ENCODE measurements around the gene TTLL7. TPM values are rescaled to one million over a fixed set of nuclear protein-coding genes. Genes with fewer than 3 reads are reported as not detected.

TTLL7 gene
- total RNA-seq, 1 donor from 2014 or later = not detected

- ATAC-seq (ENCODE audit: low read depth) (no peak), DNase-seq (no peak)
- no peaks in the 10 kb centered on the region for H3K36me3 Mint-ChIP-seq (ENCODE audit: low read depth)
- CTCF ChIA-PET = interaction anchor here (0.7 kb wide), 1 partner anchor 48 kb away, joined by 3 read pairs; no protein-coding TSS in a partner anchor
- TF ChIP-seq, protein P1, sequence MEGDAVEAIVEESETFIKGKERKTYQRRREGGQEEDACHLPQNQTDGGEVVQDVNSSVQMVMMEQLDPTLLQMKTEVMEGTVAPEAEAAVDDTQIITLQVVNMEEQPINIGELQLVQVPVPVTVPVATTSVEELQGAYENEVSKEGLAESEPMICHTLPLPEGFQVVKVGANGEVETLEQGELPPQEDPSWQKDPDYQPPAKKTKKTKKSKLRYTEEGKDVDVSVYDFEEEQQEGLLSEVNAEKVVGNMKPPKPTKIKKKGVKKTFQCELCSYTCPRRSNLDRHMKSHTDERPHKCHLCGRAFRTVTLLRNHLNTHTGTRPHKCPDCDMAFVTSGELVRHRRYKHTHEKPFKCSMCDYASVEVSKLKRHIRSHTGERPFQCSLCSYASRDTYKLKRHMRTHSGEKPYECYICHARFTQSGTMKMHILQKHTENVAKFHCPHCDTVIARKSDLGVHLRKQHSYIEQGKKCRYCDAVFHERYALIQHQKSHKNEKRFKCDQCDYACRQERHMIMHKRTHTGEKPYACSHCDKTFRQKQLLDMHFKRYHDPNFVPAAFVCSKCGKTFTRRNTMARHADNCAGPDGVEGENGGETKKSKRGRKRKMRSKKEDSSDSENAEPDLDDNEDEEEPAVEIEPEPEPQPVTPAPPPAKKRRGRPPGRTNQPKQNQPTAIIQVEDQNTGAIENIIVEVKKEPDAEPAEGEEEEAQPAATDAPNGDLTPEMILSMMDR (IDR thresholded peaks at IDR 0.05) = no peak
- H3K27ac Mint-ChIP-seq = no peak overlapping the region
- H3K9me3 Mint-ChIP-seq = no peaks in the 10 kb centered on the region
- no peaks in the 10 kb centered on the region for H3K4me1 Mint-ChIP-seq
- H3K27me3 Mint-ChIP-seq = no peaks in the 10 kb centered on the region
- no peak overlapping the region for H3K4me3 Mint-ChIP-seq
- intact Hi-C loops (cut with micrococcal nuclease) = no loop called here
- POLR2A ChIA-PET = no interaction called here
Observed at GRCh38 chr1:83897516-83897915, 101.4 kb downstream of the TTLL7 start.

DNA sequence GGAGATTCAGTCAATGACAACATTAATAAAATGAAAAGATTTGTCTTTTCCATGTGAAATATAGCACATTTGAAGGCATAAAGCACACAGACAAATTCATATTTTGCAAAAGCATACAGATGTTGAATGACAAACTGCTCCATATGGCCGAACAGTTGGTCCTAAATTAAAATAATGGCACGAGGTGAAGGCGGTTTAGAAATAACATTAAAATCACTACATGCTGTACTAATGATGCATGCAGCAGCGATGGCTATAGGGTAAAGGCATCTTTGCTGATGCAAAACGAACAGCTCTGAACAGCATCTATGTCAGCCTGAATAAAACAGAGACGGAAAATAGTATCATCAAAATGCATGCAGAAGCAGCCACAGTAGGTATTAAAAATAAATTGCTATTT, 102.6 kb downstream of the TTLL7 start:
- no peak overlapping the region for H3K4me3 Mint-ChIP-seq
- H3K36me3 Mint-ChIP-seq (ENCODE audit: low read depth) = no peaks in the 10 kb centered on the region
- H3K9me3 Mint-ChIP-seq = no peaks in the 10 kb centered on the region
- no peaks in the 10 kb centered on the region for H3K4me1 Mint-ChIP-seq
- POLR2A ChIA-PET = no interaction called here
- H3K27ac Mint-ChIP-seq = no peak overlapping the region
- no peak for DNase-seq
- H3K27me3 Mint-ChIP-seq = no peaks in the 10 kb centered on the region
- no peak for ATAC-seq (ENCODE audit: low read depth)
- intact Hi-C loops (cut with micrococcal nuclease) = no loop called here
- CTCF ChIA-PET = no interaction called here
- TF ChIP-seq, protein P1 (IDR thresholded peaks at IDR 0.05) = no peak

DNA sequence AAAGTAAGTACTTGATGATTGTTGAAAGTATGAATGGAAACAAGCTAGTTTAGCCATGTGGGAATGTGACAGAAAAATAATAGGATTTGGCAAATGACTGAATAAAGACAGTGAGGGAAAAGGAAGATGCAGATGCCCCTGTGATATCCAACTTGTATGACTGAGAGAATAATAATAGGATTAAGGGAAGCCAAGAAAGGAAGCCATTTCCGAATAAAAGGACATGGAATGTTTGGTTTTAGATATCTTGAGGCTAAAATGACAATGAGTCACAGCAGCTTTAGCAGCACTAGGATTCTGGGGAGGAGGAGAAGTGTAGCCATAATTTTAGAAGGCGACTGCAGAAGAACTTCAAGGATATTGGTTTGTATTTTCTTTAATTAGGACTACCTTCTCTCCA, 109.2 kb downstream of the TTLL7 start:
- H3K4me3 Mint-ChIP-seq = no peak overlapping the region
- ChIA-PET POLR2A (no interaction called here), CTCF (no interaction called here)
- H3K27me3 Mint-ChIP-seq = peaks cover 2% of the 10 kb centered on the region
- no peak overlapping the region for H3K27ac Mint-ChIP-seq
- intact Hi-C loops (cut with micrococcal nuclease) = no loop called here
- no peaks in the 10 kb centered on the region for H3K4me1 Mint-ChIP-seq
- TF ChIP-seq, protein P1 (IDR thresholded peaks at IDR 0.05) = no peak
- H3K9me3 Mint-ChIP-seq = peaks cover 7% of the 10 kb centered on the region
- DNase-seq (no peak), ATAC-seq (ENCODE audit: low read depth) (no peak)
- H3K36me3 Mint-ChIP-seq (ENCODE audit: low read depth) = no peaks in the 10 kb centered on the region

GRCh38 chr1:83887483-83887882, 111.4 kb downstream of the TTLL7 start:
- ChIA-PET CTCF (no interaction called here), POLR2A (no interaction called here)
- TF ChIP-seq, protein P1 (IDR thresholded peaks at IDR 0.05) = no peak
- no peak overlapping the region for H3K4me3 Mint-ChIP-seq
- no peaks in the 10 kb centered on the region for H3K4me1 Mint-ChIP-seq
- H3K9me3 Mint-ChIP-seq = peaks cover 7% of the 10 kb centered on the region
- no peak overlapping the region for H3K27ac Mint-ChIP-seq
- H3K27me3 Mint-ChIP-seq = peaks cover 2% of the 10 kb centered on the region
- H3K36me3 Mint-ChIP-seq (ENCODE audit: low read depth) = no peaks in the 10 kb centered on the region
- intact Hi-C loops (cut with micrococcal nuclease) = no loop called here
- DNase-seq = no peak
- no peak for ATAC-seq (ENCODE audit: low read depth)

- ChIA-PET POLR2A (no interaction called here), CTCF (no interaction called here)
- DNase-seq (no peak), ATAC-seq (ENCODE audit: low read depth) (no peak)
- H3K4me3 Mint-ChIP-seq = no peak overlapping the region
- peaks cover 6% of the 10 kb centered on the region for H3K9me3 Mint-ChIP-seq
- no peak overlapping the region for H3K27ac Mint-ChIP-seq
- H3K4me1 Mint-ChIP-seq = no peaks in the 10 kb centered on the region
- H3K27me3 Mint-ChIP-seq = peaks cover 2% of the 10 kb centered on the region
- TF ChIP-seq, protein P1 (IDR thresholded peaks at IDR 0.05) = no peak
- intact Hi-C loops (cut with micrococcal nuclease) = no loop called here
- H3K36me3 Mint-ChIP-seq (ENCODE audit: low read depth) = no peaks in the 10 kb centered on the region
Observed at GRCh38 chr1:83883979-83884378, 115.0 kb downstream of the TTLL7 start.

Data from activated B cell treated with CpG ODN at 0.5 μM for 24 hours (primary cell).